HG02970 (cell line): Measurements from ENCODE around the gene SGO2.

ENCODE experiments used
- ATAC-seq: cut with Tn5 transposase; IDR thresholded peaks from one replicate; pipeline ENCODE4 v1.9.1; 2021; ENCODE audit warnings: mild to moderate bottlenecking, moderate library complexity, moderate number of reproducible peaks; ENCODE audit not compliant: unreplicated experiment, low FRiP score

SGO2 gene, protein sequence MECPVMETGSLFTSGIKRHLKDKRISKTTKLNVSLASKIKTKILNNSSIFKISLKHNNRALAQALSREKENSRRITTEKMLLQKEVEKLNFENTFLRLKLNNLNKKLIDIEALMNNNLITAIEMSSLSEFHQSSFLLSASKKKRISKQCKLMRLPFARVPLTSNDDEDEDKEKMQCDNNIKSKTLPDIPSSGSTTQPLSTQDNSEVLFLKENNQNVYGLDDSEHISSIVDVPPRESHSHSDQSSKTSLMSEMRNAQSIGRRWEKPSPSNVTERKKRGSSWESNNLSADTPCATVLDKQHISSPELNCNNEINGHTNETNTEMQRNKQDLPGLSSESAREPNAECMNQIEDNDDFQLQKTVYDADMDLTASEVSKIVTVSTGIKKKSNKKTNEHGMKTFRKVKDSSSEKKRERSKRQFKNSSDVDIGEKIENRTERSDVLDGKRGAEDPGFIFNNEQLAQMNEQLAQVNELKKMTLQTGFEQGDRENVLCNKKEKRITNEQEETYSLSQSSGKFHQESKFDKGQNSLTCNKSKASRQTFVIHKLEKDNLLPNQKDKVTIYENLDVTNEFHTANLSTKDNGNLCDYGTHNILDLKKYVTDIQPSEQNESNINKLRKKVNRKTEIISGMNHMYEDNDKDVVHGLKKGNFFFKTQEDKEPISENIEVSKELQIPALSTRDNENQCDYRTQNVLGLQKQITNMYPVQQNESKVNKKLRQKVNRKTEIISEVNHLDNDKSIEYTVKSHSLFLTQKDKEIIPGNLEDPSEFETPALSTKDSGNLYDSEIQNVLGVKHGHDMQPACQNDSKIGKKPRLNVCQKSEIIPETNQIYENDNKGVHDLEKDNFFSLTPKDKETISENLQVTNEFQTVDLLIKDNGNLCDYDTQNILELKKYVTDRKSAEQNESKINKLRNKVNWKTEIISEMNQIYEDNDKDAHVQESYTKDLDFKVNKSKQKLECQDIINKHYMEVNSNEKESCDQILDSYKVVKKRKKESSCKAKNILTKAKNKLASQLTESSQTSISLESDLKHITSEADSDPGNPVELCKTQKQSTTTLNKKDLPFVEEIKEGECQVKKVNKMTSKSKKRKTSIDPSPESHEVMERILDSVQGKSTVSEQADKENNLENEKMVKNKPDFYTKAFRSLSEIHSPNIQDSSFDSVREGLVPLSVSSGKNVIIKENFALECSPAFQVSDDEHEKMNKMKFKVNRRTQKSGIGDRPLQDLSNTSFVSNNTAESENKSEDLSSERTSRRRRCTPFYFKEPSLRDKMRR

DNA sequence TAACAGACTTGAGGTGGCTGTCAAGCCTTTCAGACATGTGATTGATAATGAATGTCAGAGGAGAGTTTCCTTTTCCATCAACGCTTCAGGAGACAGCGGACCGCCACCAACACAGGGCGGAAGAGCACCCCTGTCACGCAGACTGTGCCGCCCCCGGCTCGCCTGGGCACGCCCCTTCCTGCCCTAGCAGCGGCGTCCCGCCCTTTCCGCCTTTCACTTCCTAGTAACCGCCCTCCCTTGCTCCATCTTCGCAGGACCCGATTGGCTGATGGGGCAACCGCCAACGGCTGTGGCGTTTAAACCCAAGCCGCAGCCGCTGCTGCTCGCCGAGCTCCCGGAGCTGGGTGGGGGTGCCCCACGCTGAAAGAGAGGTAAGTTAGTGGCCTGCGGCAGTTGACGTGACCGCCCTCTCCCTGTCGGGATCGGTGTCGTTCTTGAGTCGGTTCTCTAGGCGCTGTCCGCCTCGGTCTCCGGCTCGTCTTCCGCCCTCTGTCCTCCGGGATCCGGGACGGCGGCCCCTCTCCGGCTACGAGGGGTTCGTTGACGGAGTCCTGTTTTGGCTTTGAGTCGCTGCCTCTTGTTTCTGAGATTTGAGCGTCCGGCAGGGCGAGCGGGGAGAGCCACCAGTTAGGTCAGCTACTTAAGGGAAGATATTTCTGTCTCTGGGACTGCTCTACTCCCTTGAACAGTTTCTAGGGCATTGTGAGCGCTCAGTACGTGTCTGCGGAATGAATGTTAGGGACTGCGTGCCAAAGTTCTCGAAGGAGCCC, at the start of gene SGO2:
Gene SGO2 (plus strand): TSS at position 326 of the 770 bp plus-strand sequence. CDS start 6,769 bp downstream, outside the sequence.
- ATAC-seq: peak; percentile 100

DNA sequence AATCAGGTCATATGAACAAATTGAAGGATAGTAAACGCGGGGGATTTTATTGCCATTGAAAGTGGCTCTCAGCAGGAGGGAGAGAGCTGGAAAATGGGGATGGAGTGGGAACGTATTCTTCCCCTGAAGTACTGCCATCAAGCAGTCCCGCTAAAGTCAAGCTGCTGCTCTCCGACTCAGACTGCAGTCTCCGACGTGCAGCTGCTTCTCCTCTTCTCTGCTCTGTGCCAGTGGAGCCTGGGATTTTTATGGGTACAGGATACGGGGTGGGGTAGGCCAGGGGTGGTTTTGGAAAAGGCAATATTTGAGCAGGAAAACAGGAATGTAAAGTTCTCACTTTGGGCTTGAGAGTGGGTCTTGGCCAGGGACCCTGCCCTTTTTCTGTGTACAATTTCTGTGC, 49.2 kb upstream of the SGO2 start:
- no peak for ATAC-seq

DNA sequence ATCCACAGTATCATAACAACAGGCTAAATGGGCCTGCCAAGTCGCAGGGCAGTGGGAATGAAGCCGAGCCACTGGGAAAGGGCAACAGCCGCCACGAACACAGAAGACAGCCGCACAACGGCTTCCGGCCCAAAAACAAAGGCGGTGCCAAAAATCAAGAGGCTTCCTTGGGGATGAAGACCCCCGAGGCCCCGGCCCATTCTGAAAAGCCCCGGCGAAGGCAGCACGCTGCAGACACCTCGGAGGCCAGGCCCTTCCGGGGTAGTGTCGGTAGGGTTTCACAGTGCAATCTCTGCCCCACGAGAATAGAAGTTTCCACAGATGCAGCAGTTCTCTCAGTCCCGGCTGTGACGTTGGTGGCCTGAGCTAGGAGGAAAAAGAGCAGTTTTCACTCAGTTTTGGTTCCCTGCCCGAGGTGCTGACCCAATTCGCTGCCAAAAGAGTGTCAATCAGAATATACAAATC, 48.3 kb upstream of the SGO2 start:
- ATAC-seq: no peak

DNA sequence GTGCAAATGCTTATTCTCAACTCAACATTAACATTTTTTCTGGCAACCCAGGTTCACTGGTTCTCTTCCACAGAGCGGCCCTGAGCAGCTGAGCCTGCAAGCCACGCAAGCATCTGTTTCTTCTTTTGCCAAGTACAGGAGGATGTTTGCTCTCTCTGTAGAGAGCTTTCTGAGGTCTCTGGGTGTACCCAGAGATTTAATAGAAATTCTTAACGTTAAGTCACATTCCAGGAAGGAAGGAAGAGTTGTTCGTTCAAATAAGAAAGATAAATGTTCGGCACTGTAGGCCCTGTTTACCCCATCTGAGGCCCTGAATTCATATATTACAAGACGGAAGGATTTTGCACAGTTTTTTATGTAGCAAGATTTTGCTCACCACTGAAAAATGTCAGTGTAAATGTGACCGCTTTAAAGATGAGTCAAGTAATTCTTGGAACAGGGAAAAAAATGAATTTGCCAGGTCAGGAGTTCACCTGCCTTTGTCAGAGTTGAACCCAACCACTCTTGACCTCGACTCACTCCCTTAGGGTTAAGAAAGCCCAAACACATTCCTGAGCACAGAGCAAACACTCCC, 46.2 kb upstream of the SGO2 start:
- no peak for ATAC-seq

DNA sequence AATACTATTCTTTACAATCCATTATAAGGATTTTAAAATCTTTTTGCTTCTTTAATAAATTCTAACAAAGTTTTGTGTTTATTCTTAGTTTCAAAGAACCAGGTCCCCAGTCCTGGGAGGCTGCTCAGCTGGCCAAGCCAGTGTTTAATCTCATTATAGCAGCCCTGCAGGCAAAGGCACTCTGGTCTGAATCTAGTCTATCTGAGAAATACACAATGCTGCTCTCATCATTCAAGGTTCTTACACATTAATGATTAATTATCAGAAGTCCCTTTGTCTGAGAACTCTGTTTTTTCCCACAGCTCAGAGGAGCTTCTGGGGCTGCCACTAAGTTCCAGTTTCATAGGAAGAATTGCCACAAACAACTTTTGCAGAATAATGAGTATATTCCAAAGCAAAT, 43.8 kb upstream of the SGO2 start:
- ATAC-seq: peak; percentile 57

DNA sequence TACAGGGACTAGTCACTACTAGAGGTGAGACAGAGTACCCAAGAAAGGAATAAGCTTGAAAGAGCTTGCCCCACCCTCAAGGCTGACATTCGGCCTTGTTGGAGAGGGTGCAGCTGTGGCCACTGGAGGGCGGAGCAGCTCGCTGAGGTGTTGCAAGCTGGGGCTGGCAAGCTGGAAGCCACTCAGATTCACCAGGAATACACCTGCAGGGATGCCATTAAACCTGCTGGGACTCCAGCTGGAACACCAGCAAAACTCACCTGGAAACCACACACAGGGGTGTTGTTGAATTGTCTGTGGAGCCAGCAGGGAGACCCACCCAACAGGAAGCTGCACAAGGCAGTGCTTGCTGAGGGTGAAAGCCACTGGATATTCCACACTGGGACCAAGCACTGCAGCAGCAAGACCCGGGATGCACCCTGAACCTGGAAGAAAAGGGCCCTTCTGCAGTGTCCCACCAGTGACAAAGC, 42.2 kb upstream of the SGO2 start:
- ATAC-seq: no peak

DNA sequence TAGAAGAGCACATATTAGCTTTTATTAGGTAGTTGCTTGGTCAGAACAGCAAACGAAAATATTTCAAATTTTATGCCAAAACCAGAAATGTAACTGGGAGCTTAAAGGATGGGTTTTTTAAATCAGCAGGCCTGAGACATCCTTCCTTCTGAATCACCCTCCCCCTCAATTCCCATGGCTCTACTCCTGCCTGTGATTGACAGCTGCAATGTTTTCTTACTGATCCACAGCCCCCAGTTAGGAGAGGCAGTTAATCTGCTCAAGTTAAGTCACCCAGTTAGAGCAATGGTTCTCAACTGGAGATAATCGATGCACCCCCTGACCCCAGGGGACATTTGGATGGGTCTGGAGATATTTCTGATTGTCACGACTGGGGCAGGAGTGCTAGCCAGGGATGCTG, 41.1 kb upstream of the SGO2 start:
- ATAC-seq: no peak

DNA sequence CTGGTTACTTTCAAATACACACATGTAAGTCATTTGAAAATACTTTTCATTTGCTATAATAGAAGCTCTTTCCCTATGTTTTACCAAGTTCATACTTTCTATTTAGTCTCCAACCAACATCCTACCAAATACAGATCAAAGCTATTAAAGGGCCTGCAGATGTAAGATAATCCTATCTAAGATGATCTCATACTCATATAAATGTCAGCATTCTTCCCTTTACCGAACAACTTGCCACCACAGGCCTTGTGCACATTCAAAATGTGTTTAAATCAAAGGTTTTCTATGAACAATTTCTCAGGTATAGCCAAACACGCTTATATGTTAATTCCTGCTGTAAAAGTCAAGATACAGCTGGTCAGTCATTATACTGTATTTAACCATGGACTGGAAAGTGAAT, 39.5 kb upstream of the SGO2 start:
- no peak for ATAC-seq

DNA sequence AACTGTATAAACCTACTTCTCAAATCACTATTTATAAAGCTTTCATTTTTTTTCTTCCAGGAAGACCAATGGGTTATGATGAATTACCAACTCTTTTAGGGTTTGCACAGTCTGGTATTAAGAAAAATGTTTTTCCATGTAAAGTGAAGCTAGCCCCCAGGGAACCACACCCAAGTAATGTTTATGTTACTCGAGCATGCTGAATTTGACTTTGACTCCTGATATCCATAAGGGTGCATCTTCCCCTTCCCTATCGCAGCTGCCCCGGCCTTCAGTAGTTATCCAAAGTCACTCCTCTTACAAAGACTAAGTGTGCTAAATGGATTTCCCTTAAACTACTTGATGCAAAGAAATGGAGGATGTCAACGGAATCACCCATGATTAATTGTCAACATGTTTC, 37.8 kb upstream of the SGO2 start:
- no peak for ATAC-seq

DNA sequence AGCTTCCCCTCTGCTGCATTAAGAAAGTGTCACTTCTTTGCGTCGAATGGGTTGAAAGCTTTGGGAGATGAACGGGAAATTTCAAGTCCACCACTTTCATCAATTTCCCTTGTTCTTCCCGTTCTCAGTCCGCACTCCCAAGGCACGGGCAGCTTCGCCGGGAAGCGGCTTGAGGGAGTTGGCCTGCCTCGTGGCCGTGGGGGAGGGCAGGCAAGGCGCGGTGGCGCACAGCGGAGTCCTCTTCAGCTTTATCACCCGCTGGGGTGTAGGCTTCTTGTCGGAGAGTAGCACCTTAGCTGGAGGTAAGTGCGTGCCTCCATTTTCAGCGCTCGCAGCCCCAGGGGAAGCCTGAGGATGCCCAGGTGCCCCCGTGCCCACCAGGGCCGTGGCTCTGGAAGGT, 36.0 kb upstream of the SGO2 start:
- ATAC-seq: no peak

DNA sequence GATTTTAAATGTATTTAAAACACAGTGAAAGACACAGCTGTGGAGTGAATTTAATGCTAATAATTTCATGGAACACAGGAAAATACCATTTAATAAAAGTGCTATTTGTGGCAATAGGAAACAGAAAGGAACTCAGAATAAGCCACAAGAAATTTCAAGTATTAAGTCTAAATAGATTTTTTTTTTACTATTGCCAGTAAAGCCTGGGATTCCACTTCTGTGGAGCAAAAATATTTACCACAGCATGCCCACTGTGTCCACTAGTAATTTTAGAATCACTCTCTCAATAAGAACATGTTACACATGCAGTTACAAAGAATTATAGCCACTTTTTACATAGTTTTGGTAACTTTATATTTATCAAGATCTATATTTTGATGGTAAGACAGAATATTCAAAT, 33.4 kb upstream of the SGO2 start:
- ATAC-seq: no peak

DNA sequence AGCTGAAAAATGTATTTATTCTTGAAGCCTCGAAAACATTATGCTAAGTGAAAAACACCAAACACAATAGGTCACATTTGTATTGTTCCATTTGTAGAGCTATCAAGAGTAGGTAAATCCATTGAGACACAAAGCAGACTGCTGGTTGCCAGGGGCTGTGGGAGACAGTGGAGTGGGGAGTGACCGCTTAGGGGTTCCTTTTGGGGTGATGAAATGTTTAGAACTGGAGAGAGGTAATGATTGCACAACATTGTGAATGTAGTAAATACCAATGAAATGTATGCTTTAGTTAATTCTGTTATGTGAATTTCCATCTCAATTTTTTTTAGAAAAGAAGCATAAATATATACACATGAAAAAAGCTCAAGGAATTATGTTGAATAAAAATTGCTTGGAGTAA, 32.0 kb upstream of the SGO2 start:
- no peak for ATAC-seq

DNA sequence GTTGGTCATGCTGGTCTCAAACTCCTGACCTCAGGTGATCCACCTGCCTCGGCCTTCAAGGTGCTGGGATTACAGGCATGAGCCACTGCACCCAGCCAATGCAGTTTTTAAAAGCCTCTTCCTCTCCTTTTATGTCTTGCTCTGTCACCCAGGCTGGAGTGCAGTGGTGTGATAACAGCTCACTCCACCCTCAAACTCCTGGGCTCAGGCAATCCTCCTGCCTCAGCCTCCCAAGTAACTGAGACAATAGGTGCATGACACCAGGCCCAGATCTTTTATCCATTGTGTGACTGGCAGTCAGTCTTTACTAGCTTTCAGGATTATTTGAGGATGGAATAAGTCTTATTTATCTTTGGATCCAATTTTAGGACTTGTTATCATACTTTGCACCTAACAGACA, 29.3 kb upstream of the SGO2 start:
- no peak for ATAC-seq

DNA sequence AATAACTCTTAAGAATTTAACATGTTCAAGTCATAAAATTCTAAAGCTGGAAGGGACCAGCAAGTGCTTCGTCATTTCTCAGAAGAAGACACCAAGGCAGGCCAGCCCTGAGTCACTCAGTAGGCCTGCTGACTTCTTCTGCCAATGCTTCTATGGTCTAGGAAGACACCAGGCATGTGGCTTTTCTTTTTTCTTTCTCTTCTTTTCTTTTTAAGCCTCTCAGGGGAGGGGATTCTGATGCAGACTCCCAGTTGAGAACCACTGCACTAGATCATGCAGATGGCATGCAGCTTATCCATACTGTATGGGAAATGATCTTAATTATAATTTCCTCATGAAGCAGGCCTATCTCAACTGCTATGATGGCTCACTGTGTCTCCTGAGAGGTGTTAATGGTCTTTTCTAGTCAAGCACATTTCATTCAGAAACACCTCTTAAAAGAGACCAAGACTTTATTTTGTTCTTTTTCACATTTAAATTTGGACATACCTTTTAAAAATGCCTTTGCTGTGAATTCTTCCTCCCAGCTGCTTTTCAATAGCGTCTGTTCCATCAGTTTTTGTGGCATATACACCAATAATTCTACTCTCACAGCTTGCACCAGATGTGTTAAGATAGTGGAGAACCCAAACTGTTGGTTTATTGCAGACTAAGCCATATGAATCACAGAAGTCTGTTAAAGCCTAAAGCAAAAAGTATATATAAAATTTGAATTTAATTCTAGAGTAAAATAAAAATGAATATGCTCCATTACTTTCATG, 27.4 kb upstream of the SGO2 start:
- ATAC-seq: no peak

DNA sequence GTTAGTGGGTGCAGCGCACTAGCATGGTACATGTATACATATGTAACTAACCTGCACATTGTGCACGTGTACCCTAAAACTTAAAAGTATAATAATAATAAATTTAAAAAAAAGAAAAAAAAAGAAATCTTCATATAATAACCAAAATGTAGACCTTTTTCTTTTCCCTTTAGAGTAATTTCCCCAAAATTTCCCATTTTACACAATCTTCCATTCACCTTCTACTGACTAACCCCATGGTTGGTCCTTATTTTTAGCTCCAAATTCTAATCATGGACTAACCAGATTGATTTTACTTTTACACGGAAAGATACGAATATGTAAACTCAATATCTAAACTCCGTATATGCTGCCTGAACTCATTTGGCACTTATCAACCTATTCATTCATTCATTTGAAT, 23.8 kb upstream of the SGO2 start:
- ATAC-seq: no peak

DNA sequence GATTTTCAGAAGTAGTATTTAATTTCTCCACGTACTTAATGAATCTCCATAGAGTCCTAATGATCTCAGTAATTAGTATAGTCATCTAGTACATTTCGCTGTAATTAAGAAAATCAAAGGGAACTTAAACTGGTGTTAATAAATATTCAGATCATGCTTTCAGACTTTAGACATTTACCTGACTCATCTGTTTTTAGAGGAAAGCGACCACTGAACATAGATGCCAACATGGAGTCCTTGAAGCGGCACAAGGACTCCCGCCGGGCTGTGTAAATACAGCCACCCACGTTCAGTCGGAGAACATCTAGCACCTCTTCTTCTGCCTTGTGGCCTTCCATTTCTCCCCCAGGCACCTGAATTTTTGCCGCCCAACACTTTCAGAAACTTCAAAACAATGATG, 19.3 kb upstream of the SGO2 start:
- ATAC-seq: no peak

DNA sequence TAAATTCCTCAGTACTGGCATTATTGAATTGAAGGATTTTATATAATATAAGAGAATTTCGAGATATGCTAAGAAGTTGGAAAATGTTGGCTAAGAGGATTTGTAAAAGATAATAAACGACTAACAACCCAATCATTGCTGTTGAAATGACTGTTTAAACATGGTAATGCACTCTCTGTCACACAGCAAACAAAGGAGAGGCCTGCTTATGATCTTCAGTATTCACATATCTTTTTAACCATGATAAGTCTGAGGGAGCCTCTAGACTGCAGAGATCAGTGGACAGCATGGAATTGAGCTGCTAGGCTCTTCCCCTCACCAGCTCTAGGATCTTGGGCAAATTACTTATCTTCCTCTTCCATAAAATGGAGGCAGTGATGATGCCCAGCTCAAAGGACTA, 18.8 kb upstream of the SGO2 start:
- no peak for ATAC-seq

DNA sequence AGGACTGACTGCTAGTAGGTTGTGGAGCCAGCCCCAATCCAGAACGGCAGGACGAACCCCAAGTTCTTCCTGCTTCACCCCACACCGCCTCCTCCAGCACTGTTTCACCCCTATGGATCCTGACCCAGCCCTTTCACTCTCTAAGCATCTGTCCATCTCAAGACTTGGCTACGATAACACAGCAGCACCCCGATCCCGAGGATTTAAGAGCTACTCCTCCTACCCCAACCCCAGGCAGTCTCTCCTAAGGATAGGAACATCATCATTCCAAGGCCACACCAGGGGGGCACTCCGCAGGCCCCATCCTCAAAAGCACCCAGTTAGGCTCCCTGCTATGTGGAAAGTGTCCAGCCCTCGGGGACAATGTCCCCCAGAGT, 16.8 kb upstream of the SGO2 start:
- no peak for ATAC-seq
